Smooth muscle cell of trachea (primary cell): ENCODE data around the gene C1orf232. TPM values are rescaled to one million over a fixed set of nuclear protein-coding genes. Genes with fewer than 3 reads are reported as not detected.

ENCODE experiments used
- total RNA-seq: library from RNA; depleted of rRNA; stranded (reverse); fragments of >200 nt; gene quantifications from 2 replicates; pipeline ENCODE4 v1.2.1, GENCODE V29; 2014

Gene C1orf232
- total RNA-seq, result not detected in 2 replicates

GRCh38 chr1:26168410-26169197, at the start of gene C1orf232:
C1orf232 (minus strand) TSS chr1:26168963; CDS start chr1:26168499, 464 bp downstream.

DNA sequence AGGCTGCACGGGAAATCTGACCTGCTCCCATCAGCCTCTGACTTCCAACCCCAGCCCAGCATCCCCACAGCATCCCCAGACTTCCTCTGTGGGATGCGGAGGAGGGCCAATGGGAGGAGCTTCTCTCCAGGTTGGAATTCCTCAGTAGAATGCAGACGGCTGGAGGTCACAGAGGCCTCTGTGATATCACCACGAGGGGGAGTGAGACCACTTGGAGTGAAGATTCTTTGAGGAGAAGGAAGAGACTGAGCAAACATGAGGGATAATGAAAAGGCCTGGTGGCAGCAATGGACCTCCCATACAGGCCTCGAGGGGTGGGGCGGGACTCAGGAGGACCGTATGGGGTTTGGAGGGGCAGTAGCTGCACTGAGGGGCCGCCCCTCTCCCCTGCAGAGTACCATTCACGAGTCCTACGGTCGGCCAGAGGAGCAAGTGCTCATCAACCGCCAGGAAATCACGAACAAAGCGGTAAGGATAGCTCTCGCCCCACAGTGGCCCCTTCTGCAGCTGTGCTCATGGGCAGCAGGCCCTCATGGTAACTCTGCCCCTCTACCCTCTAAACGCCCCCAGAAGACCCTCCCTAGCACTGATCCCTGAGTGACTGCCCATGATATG, 21.7 kb upstream of the C1orf232 start, which contains the start of gene CATSPER4:
TSS of gene CATSPER4 (plus strand) at position 230 of the 615 bp plus-strand sequence. CDS start at position 256, 26 bp downstream.

GRCh38 chr1:26177182-26177684, 8.5 kb upstream of the C1orf232 start, which contains the start of gene CNKSR1:
CNKSR1 (plus strand) TSS chr1:26177491; CDS start chr1:26177548, 57 bp downstream.

GRCh38 chr1:26171084-26172072, 2.6 kb upstream of the C1orf232 start, which contains the start of gene ZNF593OS:
ZNF593OS (minus strand) TSS chr1:26171832; CDS start chr1:26171661, 171 bp downstream.

DNA sequence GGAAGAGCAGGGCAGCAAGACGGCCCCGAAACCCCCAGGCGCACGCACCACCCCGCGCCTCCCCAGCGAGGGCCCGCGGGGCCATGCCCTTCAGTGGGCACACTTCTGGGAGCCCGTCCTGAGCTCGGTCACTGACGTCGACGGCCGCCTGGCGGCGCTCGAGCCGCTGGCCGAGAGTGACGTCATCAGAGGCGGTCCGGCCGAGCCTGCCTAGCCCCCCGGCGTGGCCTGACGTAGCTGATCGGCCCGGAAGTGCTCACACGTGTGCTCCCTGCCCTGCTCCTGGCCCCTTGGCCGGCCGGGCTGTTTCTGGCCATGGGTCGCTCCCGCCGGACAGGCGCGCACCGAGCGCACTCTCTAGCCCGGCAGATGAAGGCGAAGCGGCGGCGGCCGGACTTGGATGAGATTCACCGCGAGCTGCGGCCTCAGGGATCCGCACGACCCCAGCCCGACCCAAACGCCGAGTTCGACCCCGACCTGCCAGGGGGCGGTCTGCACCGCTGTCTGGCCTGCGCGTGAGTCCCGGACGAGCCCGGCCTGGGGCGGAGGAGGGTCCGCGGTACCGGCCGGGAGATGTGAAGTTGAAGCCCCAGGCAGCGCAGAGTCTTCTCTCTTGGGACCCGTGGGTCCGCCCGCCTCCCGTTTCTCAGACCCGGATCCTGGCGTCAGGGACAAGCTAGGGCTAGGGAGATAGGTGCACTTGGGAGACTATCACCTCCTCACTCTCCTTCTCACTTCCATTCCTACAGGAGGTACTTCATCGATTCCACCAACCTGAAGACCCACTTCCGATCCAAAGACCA, 1.1 kb upstream of the C1orf232 start, which contains the start of gene ZNF593:
TSS of gene ZNF593 (plus strand) at position 240 of the 803 bp plus-strand sequence. CDS start at position 316, 76 bp downstream.

GRCh38 chr1:26158908-26159742, 9.6 kb downstream of the C1orf232 start, which contains the start of gene FAM110D:
FAM110D (plus strand) TSS chr1:26159079; CDS start chr1:26161292, 2,213 bp downstream.

Other genes starting within 250 kb of the C1orf232 start
- 11.9 and 39.6 TPM in 2 replicates for gene PAFAH2, start 170.9 kb downstream of the C1orf232 start, total RNA-seq
- gene EXTL1, start 147.2 kb downstream of the C1orf232 start, total RNA-seq, result 0.29 and 0.83 TPM in 2 replicates
- gene SLC30A2, start 122.8 kb downstream of the C1orf232 start, total RNA-seq, result not detected in 2 replicates
- 0.15 TPM in 1 of 2 replicates, not detected in the other for gene TRIM63, start 101.3 kb downstream of the C1orf232 start, total RNA-seq
- 2.6 and 4.4 TPM in 2 replicates for gene PDIK1L, start 57.1 kb downstream of the C1orf232 start, total RNA-seq
- not detected in 2 replicates for gene FAM110D, start 9.9 kb downstream of the C1orf232 start, total RNA-seq
- 15.3 and 23.2 TPM in 2 replicates for gene ZNF593, start 945 bp upstream of the C1orf232 start, total RNA-seq
- gene ZNF593OS, start 2.9 kb upstream of the C1orf232 start, total RNA-seq, result not detected in 2 replicates
- 0.17 TPM in 1 of 2 replicates, not detected in the other for gene CNKSR1, start 8.5 kb upstream of the C1orf232 start, total RNA-seq
- gene CATSPER4, start 21.6 kb upstream of the C1orf232 start, total RNA-seq, result not detected in 2 replicates
- 3.3 and 7.9 TPM in 2 replicates for gene CEP85, start 65.2 kb upstream of the C1orf232 start, total RNA-seq
- gene SH3BGRL3, start 111.1 kb upstream of the C1orf232 start, total RNA-seq, result 36.8 and 70.3 TPM in 2 replicates
- 3.6 and 6.3 TPM in 2 replicates for gene UBXN11, start 137.7 kb upstream of the C1orf232 start, total RNA-seq
- gene CD52, start 149.0 kb upstream of the C1orf232 start, total RNA-seq, result not detected in 2 replicates
- under 0.01 TPM in 1 of 2 replicates, not detected in the other for gene CRYBG2, start 185.2 kb upstream of the C1orf232 start, total RNA-seq
- not detected in 2 replicates for gene ZNF683, start 203.8 kb upstream of the C1orf232 start, total RNA-seq
- not detected in 2 replicates for gene LIN28A, start 241.9 kb upstream of the C1orf232 start, total RNA-seq